Endothelial cell of umbilical vein (primary cell): ENCODE measurements around the gene ARMC3. TPM values are rescaled to one million over a fixed set of nuclear protein-coding genes. Genes with fewer than 3 reads are reported as not detected.

ENCODE experiments used
- BruUV-seq: library from RNA; stranded (reverse); fragments of 400-500 nt; replicated peaks from 2 replicates; lab custom pipeline; 2021; lab: Mats Ljungman, UMichigan
- CTCF ChIA-PET: fragments of 300-600, 350-600 bp; sonication (Branson Sonifier 250); formaldehyde crosslinking; loops from one replicate; lab custom pipeline; 2021; ENCODE audit warnings: antibody characterized with exemption, inconsistent platforms; lab: Charles Lee
- POLR2A ChIA-PET: fragments of 300-600, 350-600 bp; sonication (Branson Sonifier 250); formaldehyde crosslinking; loops from one replicate; lab custom pipeline; 2021; ENCODE audit warnings: antibody characterized with exemption, inconsistent platforms; lab: Charles Lee
- DNase-seq: peaks from one replicate; pipeline ENCODE4 v3.0.0-alpha.2; 2011; ENCODE audit warnings: low read depth, low spot score
- FAIRE-seq: peaks from 2 replicates; lab custom pipeline; 2011; peaks lifted over from hg19 to GRCh38; lab: Jason Lieb, UNC
- H2AFZ ChIP-seq: 2 replicates; pipeline ENCODE4 v1.6.0; 2012; ENCODE audit warnings: low read depth, low read length, control low read depth, inconsistent platforms
- H3K27ac ChIP-seq: 2 replicates; pipeline ENCODE4 v1.5.1; 2011; ENCODE audit warnings: low read depth, mild to moderate bottlenecking, control low read depth, low read length, moderate library complexity; ENCODE audit not compliant: insufficient read depth
- H3K27me3 ChIP-seq, 2 experiments: 2 replicates each; pipeline versions ENCODE4 v1.6.0 to v1.6.1; 2011; ENCODE audit warnings: low read length in 2 of 2, mixed read lengths in 1 of 2; ENCODE audit not compliant: control insufficient read depth in 2 of 2, insufficient read depth in 2 of 2
- H3K36me3 ChIP-seq, 2 experiments: 2 replicates in 1 of 2; 3 replicates in 1 of 2; pipeline ENCODE4 v1.5.1; 2011; ENCODE audit warnings: low read length in 2 of 2, mild to moderate bottlenecking in 1 of 2, moderate library complexity in 1 of 2; ENCODE audit not compliant: control insufficient read depth in 2 of 2, insufficient read depth in 2 of 2; ENCODE audit errors: extremely low read depth in 1 of 2
- H3K4me1 ChIP-seq: 3 replicates; pipeline ENCODE4 v1.5.1; 2011; ENCODE audit warnings: mild to moderate bottlenecking, low read length; ENCODE audit not compliant: control insufficient read depth, insufficient read depth; ENCODE audit errors: extremely low read depth
- H3K4me2 ChIP-seq: 2 replicates; pipeline ENCODE4 v1.6.1; 2011; ENCODE audit warnings: low read length, control low read depth, mixed read lengths; ENCODE audit not compliant: insufficient read depth
- H3K4me3 ChIP-seq, 3 experiments: fragments of 200-600 bp in 1 of 3; sonication (generic), shearing (Covaris generic) in 1 of 3; replicated peaks in 1 of 3; 2 replicates each; pipeline ENCODE4 v1.5.1; 2011 to 2016; ENCODE audit warnings: control low read depth in 3 of 3, low read length in 3 of 3, mild to moderate bottlenecking in 2 of 3, inconsistent platforms in 1 of 3, low read depth in 1 of 3, moderate library complexity in 1 of 3; ENCODE audit not compliant: insufficient read depth in 1 of 3
- H3K79me2 ChIP-seq: 2 replicates; pipeline ENCODE4 v1.6.0; 2012; ENCODE audit warnings: low read length, inconsistent platforms; ENCODE audit not compliant: control insufficient read depth, insufficient read depth
- H3K9ac ChIP-seq: replicated peaks from 2 replicates; pipeline ENCODE3; 2011; ENCODE audit warnings: low read length, control low read depth; ENCODE audit not compliant: insufficient read depth; ENCODE audit errors: extremely low read depth
- H3K9me1 ChIP-seq: replicated peaks from 3 replicates; pipeline ENCODE4 v1.6.0; 2011; ENCODE audit warnings: mild to moderate bottlenecking, low read length; ENCODE audit not compliant: control insufficient read depth, insufficient read depth; ENCODE audit errors: extremely low read depth
- H3K9me3 ChIP-seq: replicated peaks from 2 replicates; pipeline ENCODE4 v1.5.1; 2012; ENCODE audit warnings: low read length, inconsistent platforms; ENCODE audit not compliant: control insufficient read depth, insufficient read depth
- H4K20me1 ChIP-seq: replicated peaks from 2 replicates; pipeline ENCODE3; 2011; ENCODE audit warnings: mild to moderate bottlenecking, low read length; ENCODE audit not compliant: control insufficient read depth, insufficient read depth; ENCODE audit errors: extremely low read depth
- CTCF ChIP-seq, 2 donors: IDR thresholded peaks; 1 replicate in 1 of 2; 2 replicates in 1 of 2; pipeline ENCODE4 v1.5.1; 2011; ENCODE audit warnings: low read length in 2 of 2, mild to moderate bottlenecking in 2 of 2, moderate library complexity in 2 of 2, control low read depth in 1 of 2, inconsistent platforms in 1 of 2, low read depth in 1 of 2; ENCODE audit not compliant: insufficient read depth in 1 of 2; ENCODE audit errors: extremely low read depth in 1 of 2
- EZH2 ChIP-seq: IDR thresholded peaks from 2 replicates; pipeline ENCODE4 v1.6.1; 2012; ENCODE audit warnings: borderline replicate concordance, low read depth, mild to moderate bottlenecking, moderate library complexity, low read length, inconsistent platforms; ENCODE audit not compliant: severe bottlenecking
- MAX ChIP-seq: IDR thresholded peaks from 2 replicates; pipeline ENCODE4 v1.6.1; 2011; ENCODE audit not compliant: insufficient read depth, insufficient read length
- dilution Hi-C: fragments of 300-500 bp; cut with MboI; formaldehyde crosslinking; loops from one replicate; pipeline ENCODE4 v1.15.0; 2019; ENCODE audit warnings: low sequenced_read_pairs; ENCODE audit not compliant: extremely low pct_ligation_motif_present
- intact Hi-C: fragments of 100-400 bp; cut with micrococcal nuclease; formaldehyde crosslinking; loops from one replicate; pipeline ENCODE4 v1.10.0; 2022
- polyA plus RNA-seq, 4 experiments: library from polyadenylated mRNA; depleted of rRNA in 3 of 4; stranded (reverse) in 3 of 4; unstranded in 1 of 4; fragments of >200 nt; gene quantifications; 2 replicates each; pipeline versions ENCODE4 v1.2.1 to v1.2.3, GENCODE V29; 2011 to 2012; ENCODE audit warnings: missing spikeins in 1 of 4
- total RNA-seq: library from RNA; stranded (reverse); gene quantifications from 2 replicates; pipeline ENCODE4 v1.2.3, GENCODE V29; 2021

Gene ARMC3
- total and polyA plus RNA-seq, 2 donors (not counting 3 experiments of a cell fraction or from before 2014, with no cell fraction given), result not detected

- intact Hi-C loops, result loop anchor here (1.0 to 10.0 kb wide), 13 partner anchors 276 to 1911 kb away; partner anchors contain the start of genes BMI1, DNAJC1 and PIP4K2A
- CTCF ChIA-PET, result interaction anchor here (0.6 to 4.8 kb wide), 68 partner anchors 9 to 1909 kb away, joined by 3 to 76 read pairs (median 4); partner anchors contain the start of genes BMI1, COMMD3 and DNAJC1
These were observed 60.9 kb downstream of the ARMC3 start for GRCh38 chr10:22988581-22989360.

More at GRCh38 chr10:22988581-22989360, 60.9 kb downstream of the ARMC3 start:
- BruUV-seq, result no TSS peak
- no peak overlapping the region for H3K4me3 ChIP-seq
- peaks cover 7 to 33% of the 10 kb centered on the region in 2 experiments for H3K27me3 ChIP-seq
- peak; percentile 71 for DNase-seq
- H3K79me2 ChIP-seq, result no peaks in the 10 kb centered on the region
- no peak overlapping the region for H2AFZ ChIP-seq
- dilution Hi-C loops, result no loop called here
- peak; percentile 69 to 77 for TF ChIP-seq CTCF (IDR thresholded peaks at IDR 0.05; ENCODE audit: extremely low read depth in 1 of 2, insufficient read depth in 1 of 2, low read depth in 1 of 2, low read length in 2 of 2)
- TF ChIP-seq EZH2, result peak; percentile 34
- TF ChIP-seq MAX, result no peak
- POLR2A ChIA-PET, result no interaction called here
- no peaks in the 10 kb centered on the region for H3K4me1 ChIP-seq
- no peaks in the 10 kb centered on the region for H3K9me1 ChIP-seq
- H3K9me3 ChIP-seq, result no peaks in the 10 kb centered on the region
- H3K9ac ChIP-seq, result no peak overlapping the region
- H4K20me1 ChIP-seq, result no peaks in the 10 kb centered on the region
- no peak overlapping the region for H3K4me2 ChIP-seq
- H3K27ac ChIP-seq, result no peak overlapping the region
- peak; percentile 83 for FAIRE-seq
- H3K36me3 ChIP-seq, result no peaks in the 10 kb centered on the region
